H7 (cell line): ENCODE measurements around the gene RBM48. TPM values are rescaled to one million over a fixed set of nuclear protein-coding genes. Genes with fewer than 3 reads are reported as not detected.

ENCODE experiments used
- DNase-seq: peaks from one replicate; pipeline ENCODE4 v3.0.0; 2012
- H3K27me3 ChIP-seq: 2 replicates; pipeline ENCODE4 v1.6.0; 2011; ENCODE audit warnings: mild to moderate bottlenecking, low read length; ENCODE audit not compliant: control insufficient read depth, insufficient read depth
- H3K36me3 ChIP-seq: replicated peaks from 2 replicates; pipeline ENCODE4 v1.5.1; 2011; ENCODE audit warnings: low read length; ENCODE audit not compliant: control insufficient read depth, insufficient read depth
- H3K4me3 ChIP-seq: 2 replicates; pipeline ENCODE4 v1.5.1; 2011; ENCODE audit warnings: low read depth, mild to moderate bottlenecking, control low read depth, low read length, moderate library complexity; ENCODE audit not compliant: insufficient read depth
- total RNA-seq: library from RNA; depleted of rRNA; stranded (reverse); fragments of >200 nt; shearing (Covaris generic); gene quantifications from 2 replicates; pipeline ENCODE4 v1.2.3, GENCODE V29; 2014; rRNA removed

RBM48 gene
- total RNA-seq, 1 experiment from 2014 or later: 4.4 TPM

DNA sequence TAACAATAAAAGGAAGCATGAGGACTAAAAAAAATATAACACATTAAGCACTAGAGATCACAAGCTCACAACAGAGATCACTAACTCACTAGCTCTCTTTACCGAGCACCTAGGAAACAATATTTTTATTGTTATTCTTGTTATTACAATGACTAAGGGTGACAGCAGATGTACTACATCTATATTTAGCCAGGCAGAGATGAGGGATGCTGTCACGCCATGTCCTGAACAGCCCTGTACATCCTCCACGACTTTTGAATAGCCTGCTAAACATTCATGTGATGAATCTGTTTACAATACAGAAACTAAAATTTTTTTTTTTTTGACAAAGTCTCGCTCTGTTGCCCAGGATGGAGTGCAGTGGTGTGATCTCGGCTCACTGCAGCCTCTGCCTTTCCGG, 38.9 kb downstream of the RBM48 start:
- peaks cover 9% of the 10 kb centered on the region for H3K36me3 ChIP-seq
- no peak for DNase-seq

GRCh38 chr7:92569137-92569536, 40.5 kb downstream of the RBM48 start:
- H3K36me3 ChIP-seq: peaks cover 7% of the 10 kb centered on the region

More for the DNA sequence above, 38.9 kb downstream of the RBM48 start:
- no peaks in the 10 kb centered on the region for H3K27me3 ChIP-seq
- H3K4me3 ChIP-seq: no peak overlapping the region

DNA sequence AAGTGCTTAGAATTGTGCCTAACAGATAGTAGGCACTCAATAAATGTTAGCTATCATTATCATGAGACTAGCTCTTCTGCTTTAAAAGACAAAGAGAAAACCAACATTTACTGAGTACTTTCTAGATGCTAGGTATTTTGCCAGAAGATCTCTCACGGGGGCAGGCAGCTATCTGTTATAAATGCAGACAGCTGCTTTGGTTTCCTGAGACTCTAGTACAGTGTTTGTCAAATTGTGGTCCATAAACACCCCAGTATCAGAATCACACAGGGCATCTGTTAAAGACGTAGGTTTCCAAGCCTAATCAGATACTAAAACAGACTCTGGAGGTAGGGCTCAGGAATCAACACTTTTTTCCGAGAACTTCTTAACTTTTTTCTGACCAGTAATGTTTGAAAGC, 47.7 kb downstream of the RBM48 start:
- Histone ChIP-seq H3K4me3 (no peak overlapping the region), H3K27me3 (no peaks in the 10 kb centered on the region), H3K36me3 (peaks cover 28% of the 10 kb centered on the region)
- no peak for DNase-seq

More at GRCh38 chr7:92569137-92569536, 40.5 kb downstream of the RBM48 start:
- no peak overlapping the region for H3K4me3 ChIP-seq
- no peaks in the 10 kb centered on the region for H3K27me3 ChIP-seq
- DNase-seq: no peak

GRCh38 chr7:92582948-92583347, 54.4 kb downstream of the RBM48 start:
- peaks cover 9% of the 10 kb centered on the region for H3K36me3 ChIP-seq
- no peak for DNase-seq

DNA sequence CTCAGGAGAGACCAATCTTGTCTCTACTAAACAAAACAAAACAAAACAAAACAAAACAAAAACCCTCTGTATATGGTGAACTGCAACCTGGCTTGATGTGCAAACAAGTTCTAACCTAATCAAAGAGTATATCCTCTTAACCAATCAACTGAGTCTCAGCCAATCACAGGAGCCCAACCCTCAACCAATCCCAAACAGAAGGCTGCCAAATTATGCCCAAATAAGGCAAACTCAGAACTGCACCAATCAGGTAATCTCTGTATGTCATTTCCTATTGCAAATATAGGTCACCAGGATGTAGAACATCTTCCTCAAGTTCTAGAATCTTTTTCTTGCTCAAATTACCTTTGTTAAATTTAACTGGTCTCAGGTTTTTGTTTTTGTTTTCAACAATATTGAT, 56.4 kb downstream of the RBM48 start:
- DNase-seq: no peak
- no peak overlapping the region for H3K4me3 ChIP-seq

More at GRCh38 chr7:92582948-92583347, 54.4 kb downstream of the RBM48 start:
- H3K27me3 ChIP-seq: no peaks in the 10 kb centered on the region
- H3K4me3 ChIP-seq: no peak overlapping the region

DNA sequence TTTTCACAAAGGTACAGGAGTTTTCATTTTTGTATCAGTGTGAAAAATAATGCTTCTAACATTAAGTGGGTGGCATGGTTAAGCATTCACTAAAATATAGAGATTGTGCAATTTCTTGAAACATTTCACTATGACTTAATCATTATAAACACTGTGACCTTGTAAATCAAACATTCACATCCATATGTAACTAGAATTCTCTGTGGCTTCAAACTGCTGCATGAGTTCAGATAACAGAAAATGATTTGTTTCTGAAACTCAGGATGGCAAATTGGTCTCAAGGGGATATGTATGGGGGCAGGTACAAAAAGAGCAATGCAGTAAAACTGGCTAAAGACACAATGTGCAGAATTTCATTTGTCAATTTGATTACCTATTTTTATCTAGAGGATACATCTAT, 57.8 kb downstream of the RBM48 start:
- H3K4me3 ChIP-seq: no peak overlapping the region
- no peaks in the 10 kb centered on the region for H3K36me3 ChIP-seq
- H3K27me3 ChIP-seq: peaks cover 7% of the 10 kb centered on the region
- DNase-seq: no peak

More for the DNA sequence above, 56.4 kb downstream of the RBM48 start:
- Histone ChIP-seq H3K27me3 (no peaks in the 10 kb centered on the region), H3K36me3 (peaks cover 3% of the 10 kb centered on the region)

DNA sequence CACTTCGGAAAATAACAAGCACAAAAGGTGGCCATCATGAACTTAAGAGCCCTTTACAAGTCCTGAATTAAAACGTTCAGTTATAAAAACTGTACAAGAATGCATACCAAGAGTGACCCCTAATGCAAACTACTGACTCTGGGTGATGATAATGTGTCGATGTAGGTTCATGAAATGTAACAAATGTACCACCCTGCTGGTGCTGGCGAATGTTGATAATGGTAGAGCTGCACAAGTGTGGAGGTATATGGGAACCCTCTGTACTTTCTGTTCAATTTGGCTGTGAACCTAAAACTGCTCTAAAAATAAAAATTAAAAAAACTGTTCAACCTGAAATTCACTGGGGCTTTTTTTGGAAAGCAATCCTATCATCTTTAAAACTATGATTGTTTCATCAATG, 58.2 kb downstream of the RBM48 start:
- Histone ChIP-seq H3K27me3 (peaks cover 9% of the 10 kb centered on the region), H3K36me3 (no peaks in the 10 kb centered on the region), H3K4me3 (no peak overlapping the region)
- DNase-seq: no peak

Other genes with a start within 250 kb of the RBM48 start
- gene GATAD1, start 81.3 kb upstream of the RBM48 start, total RNA-seq: 28.0 and 41.6 TPM in 2 replicates
- 0.52 and 1.1 TPM in 2 replicates for gene ERVW-1, start 50.8 kb upstream of the RBM48 start, total RNA-seq
- gene PEX1, start 275 bp upstream of the RBM48 start, total RNA-seq: 33.1 and 43.1 TPM in 2 replicates
- gene FAM133B, start 61.6 kb downstream of the RBM48 start, total RNA-seq: 20.1 and 27.0 TPM in 2 replicates